Neural progenitor cell (in vitro differentiated cells): Measurements from ENCODE around the gene L3MBTL1.

Experiments
- EZH2 ChIP-seq: fragments of 200-600 bp; sonication (generic); IDR thresholded peaks from 2 replicates; pipeline ENCODE4 v1.6.1; 2017; ENCODE audit warnings: antibody characterized with exemption, mild to moderate bottlenecking, moderate library complexity
- TF ChIP-seq, protein P1 (sequence below): fragments of 200-600 bp; sonication (generic); IDR thresholded peaks from 2 replicates; pipeline ENCODE4 v1.5.1; 2017; ENCODE audit warnings: antibody characterized with exemption, mild to moderate bottlenecking

DNA sequence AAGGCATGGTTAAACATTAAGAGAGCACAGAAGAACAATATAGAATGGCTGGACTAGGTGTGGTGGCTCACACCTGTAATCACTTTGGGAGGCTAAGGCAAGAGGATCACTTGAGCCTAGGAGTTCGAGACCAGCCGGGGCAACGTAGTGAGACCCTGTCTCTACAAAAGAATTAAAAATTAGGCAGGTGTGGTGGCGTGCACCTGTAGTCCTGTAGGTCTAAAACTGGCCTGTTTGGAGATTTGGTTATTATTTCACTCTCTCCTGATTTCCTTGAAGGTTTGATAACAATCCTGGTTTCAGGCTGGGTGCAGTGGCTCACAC lies 34.2 kb upstream of the L3MBTL1 start:
- TF ChIP-seq, protein P1, sequence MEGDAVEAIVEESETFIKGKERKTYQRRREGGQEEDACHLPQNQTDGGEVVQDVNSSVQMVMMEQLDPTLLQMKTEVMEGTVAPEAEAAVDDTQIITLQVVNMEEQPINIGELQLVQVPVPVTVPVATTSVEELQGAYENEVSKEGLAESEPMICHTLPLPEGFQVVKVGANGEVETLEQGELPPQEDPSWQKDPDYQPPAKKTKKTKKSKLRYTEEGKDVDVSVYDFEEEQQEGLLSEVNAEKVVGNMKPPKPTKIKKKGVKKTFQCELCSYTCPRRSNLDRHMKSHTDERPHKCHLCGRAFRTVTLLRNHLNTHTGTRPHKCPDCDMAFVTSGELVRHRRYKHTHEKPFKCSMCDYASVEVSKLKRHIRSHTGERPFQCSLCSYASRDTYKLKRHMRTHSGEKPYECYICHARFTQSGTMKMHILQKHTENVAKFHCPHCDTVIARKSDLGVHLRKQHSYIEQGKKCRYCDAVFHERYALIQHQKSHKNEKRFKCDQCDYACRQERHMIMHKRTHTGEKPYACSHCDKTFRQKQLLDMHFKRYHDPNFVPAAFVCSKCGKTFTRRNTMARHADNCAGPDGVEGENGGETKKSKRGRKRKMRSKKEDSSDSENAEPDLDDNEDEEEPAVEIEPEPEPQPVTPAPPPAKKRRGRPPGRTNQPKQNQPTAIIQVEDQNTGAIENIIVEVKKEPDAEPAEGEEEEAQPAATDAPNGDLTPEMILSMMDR, result no peak
- no peak for TF ChIP-seq EZH2
